GM21723 (cell line): ENCODE data around the gene TMEM178B.

Experiments
- ATAC-seq: cut with Tn5 transposase; IDR thresholded peaks from one replicate; pipeline ENCODE4 v1.9.1; 2021; ENCODE audit warnings: mild to moderate bottlenecking, moderate library complexity; ENCODE audit not compliant: unreplicated experiment

The TMEM178B gene

GRCh38 chr7:141258559-141258958 is 184.7 kb downstream of the TMEM178B start:
- no peak for ATAC-seq

GRCh38 chr7:141262101-141263090 is 188.5 kb downstream of the TMEM178B start:
- ATAC-seq: no peak

GRCh38 chr7:141263508-141263907 is 189.6 kb downstream of the TMEM178B start:
- no peak for ATAC-seq

- no peak for ATAC-seq
Measured at GRCh38 chr7:141263983-141264382, 190.1 kb downstream of the TMEM178B start.

GRCh38 chr7:141264511-141264910 is 190.6 kb downstream of the TMEM178B start:
- no peak for ATAC-seq

GRCh38 chr7:141265668-141266067 is 191.8 kb downstream of the TMEM178B start:
- ATAC-seq: no peak

- ATAC-seq: no peak
Measured at GRCh38 chr7:141268614-141269013, 194.8 kb downstream of the TMEM178B start.

- no peak for ATAC-seq
Measured at GRCh38 chr7:141271451-141271850, 197.6 kb downstream of the TMEM178B start.

GRCh38 chr7:141272417-141272816 is 198.6 kb downstream of the TMEM178B start:
- ATAC-seq: no peak

GRCh38 chr7:141275350-141275749 is 201.5 kb downstream of the TMEM178B start:
- ATAC-seq: no peak

- ATAC-seq: no peak
Measured at GRCh38 chr7:141276031-141276430, 202.2 kb downstream of the TMEM178B start.

GRCh38 chr7:141280100-141280499 is 206.2 kb downstream of the TMEM178B start:
- ATAC-seq: no peak

GRCh38 chr7:141281311-141281710 is 207.4 kb downstream of the TMEM178B start:
- no peak for ATAC-seq

GRCh38 chr7:141286522-141286921 is 212.7 kb downstream of the TMEM178B start:
- no peak for ATAC-seq

- ATAC-seq: no peak
Measured at GRCh38 chr7:141287936-141288335, 214.1 kb downstream of the TMEM178B start.

- no peak for ATAC-seq
Measured at GRCh38 chr7:141288626-141289025, 214.8 kb downstream of the TMEM178B start.

GRCh38 chr7:141290365-141290764 is 216.5 kb downstream of the TMEM178B start:
- no peak for ATAC-seq

- ATAC-seq: no peak
Measured at GRCh38 chr7:141290973-141291372, 217.1 kb downstream of the TMEM178B start.

GRCh38 chr7:141291541-141291940 is 217.7 kb downstream of the TMEM178B start:
- ATAC-seq: no peak

GRCh38 chr7:141294143-141294829 is 220.4 kb downstream of the TMEM178B start:
- ATAC-seq: no peak

GRCh38 chr7:141295367-141295895 is 221.6 kb downstream of the TMEM178B start:
- no peak for ATAC-seq

- no peak for ATAC-seq
Measured at GRCh38 chr7:141300816-141301215, 227.0 kb downstream of the TMEM178B start.
